Measurements from ENCODE around the gene SQSTM1. TPM values are rescaled to one million over a fixed set of nuclear protein-coding genes. Genes with fewer than 3 reads are reported as not detected.

The SQSTM1 gene
- total and polyA plus RNA-seq, 2 of the 8 experiments (the other 6 are each of a cell fraction or from before 2014, with no cell fraction given) = 78.6 to 110 TPM

- TF ChIP-seq CHD1 (IDR thresholded peaks at IDR 0.05; ENCODE audit: low read depth, low read length) = no peak
- TF ChIP-seq E2F6 (IDR thresholded peaks at IDR 0.05) = no peak
- TF ChIP-seq CHD7 (IDR thresholded peaks at IDR 0.05; ENCODE audit: insufficient replicate concordance, low read length) = no peak
Measured at GRCh38 chr5:179774442-179774841, 46.3 kb upstream of the SQSTM1 start (continued).

Data from H1 (cell line).